Fibroblast of mammary gland (primary cell): Measurements from ENCODE around the gene ASF1A.
"Not testable (repeated sequence)": the region's sequence is repeated elsewhere in the genome, so short reads cannot be mapped to it uniquely, and the experiment has no call there.

Experiments
- DNase-seq: peaks from one replicate; pipeline ENCODE4 v3.0.0-alpha.2; 2010; ENCODE audit warnings: low read depth
- H3K4me3 ChIP-seq: 2 replicates; pipeline ENCODE4 v1.5.1; 2011; ENCODE audit warnings: low read depth, mild to moderate bottlenecking, low read length, moderate library complexity; ENCODE audit not compliant: control insufficient read depth
- CTCF ChIP-seq: conservative IDR thresholded peaks from 2 replicates; pipeline ENCODE4 v1.5.1; 2011; ENCODE audit warnings: low read depth, low read length, inconsistent platforms; ENCODE audit not compliant: control insufficient read depth, insufficient read depth

ASF1A gene

GRCh38 chr6:118862443-118862842 lies 31.5 kb upstream of the ASF1A start:
- no peak for TF ChIP-seq CTCF
- H3K4me3 ChIP-seq = no peak overlapping the region
- DNase-seq = no peak

- H3K4me3 ChIP-seq = no peak overlapping the region
- DNase-seq = no peak
- TF ChIP-seq CTCF = no peak
Measured at GRCh38 chr6:118864341-118865099, 29.4 kb upstream of the ASF1A start.

GRCh38 chr6:118865100-118865391 lies 28.9 kb upstream of the ASF1A start:
- TF ChIP-seq CTCF = no peak
- DNase-seq = no peak
- no peak overlapping the region for H3K4me3 ChIP-seq

- no peak for TF ChIP-seq CTCF
- H3K4me3 ChIP-seq = no peak overlapping the region
Measured at GRCh38 chr6:118867181-118867580, 26.8 kb upstream of the ASF1A start.

GRCh38 chr6:118868901-118869300 lies 25.1 kb upstream of the ASF1A start:
- H3K4me3 ChIP-seq, DNase-seq: not testable (repeated sequence)

More at GRCh38 chr6:118867181-118867580, 26.8 kb upstream of the ASF1A start:
- DNase-seq = peak; percentile 71

- DNase-seq = peak; percentile 58
- TF ChIP-seq CTCF = no peak
- no peak overlapping the region for H3K4me3 ChIP-seq
Measured at GRCh38 chr6:118869350-118869749, 24.6 kb upstream of the ASF1A start.

GRCh38 chr6:118869894-118870589 lies 23.9 kb upstream of the ASF1A start:
- TF ChIP-seq CTCF = no peak
- DNase-seq = peak; percentile 55
- H3K4me3 ChIP-seq = no peak overlapping the region
